Spleen (tissue), 11 donors: Measurements from ENCODE around the gene PDGFC. TPM values are rescaled to one million over a fixed set of nuclear protein-coding genes. Genes with fewer than 3 reads are reported as not detected.

Experiments used
- DNase-seq: peaks from one replicate; pipeline ENCODE4 v3.0.0-alpha.2; 2020
- H3K27ac ChIP-seq, 8 donors: fragments of 200-600 bp; sonication (generic) in 7 of 8; 1 replicate in 4 of 8; 2 replicates in 4 of 8; pipeline versions ENCODE4 v1.5.0 to v1.8.0; 2016 to 2021; ENCODE audit warnings: inconsistent platforms in 4 of 8, mild to moderate bottlenecking in 4 of 8, moderate library complexity in 1 of 8
- H3K27me3 ChIP-seq, 7 donors: fragments of 200-600 bp; sonication (generic) in 6 of 7; replicated peaks in 1 of 7; 1 replicate in 4 of 7; 2 replicates in 3 of 7; pipeline versions ENCODE4 v1.5.0 to v1.8.0; 2016 to 2021; ENCODE audit warnings: inconsistent platforms in 3 of 7, mild to moderate bottlenecking in 1 of 7
- H3K36me3 ChIP-seq, 6 donors: fragments of 200-600 bp; sonication (generic) in 5 of 6; 1 replicate in 4 of 6; 2 replicates in 2 of 6; pipeline versions ENCODE4 v1.5.0 to v1.8.0; 2016 to 2021; ENCODE audit warnings: inconsistent platforms in 2 of 6
- H3K4me1 ChIP-seq, 6 donors: fragments of 200-600 bp; sonication (generic) in 5 of 6; 1 replicate in 3 of 6; 2 replicates in 3 of 6; pipeline versions ENCODE4 v1.5.0 to v1.8.0; 2016 to 2021; ENCODE audit warnings: inconsistent platforms in 3 of 6
- H3K4me3 ChIP-seq, 8 donors: fragments of 200-600 bp; sonication (generic) in 7 of 8; 1 replicate in 4 of 8; 2 replicates in 4 of 8; pipeline versions ENCODE4 v1.5.0 to v1.8.0; 2016 to 2021; ENCODE audit warnings: inconsistent platforms in 4 of 8, mild to moderate bottlenecking in 4 of 8, moderate library complexity in 2 of 8
- H3K9me3 ChIP-seq, 8 donors: fragments of 200-600 bp; sonication (generic) in 7 of 8; 1 replicate in 4 of 8; 2 replicates in 4 of 8; pipeline versions ENCODE4 v1.5.0 to v1.8.0; 2016 to 2021; ENCODE audit warnings: inconsistent platforms in 4 of 8
- POLR2A ChIP-seq, 3 donors: fragments of 450-650 bp; IDR thresholded peaks; one replicate each; pipeline ENCODE4 v1.5.1; 2017; ENCODE audit warnings: antibody characterized with exemption in 3 of 3, mild to moderate bottlenecking in 1 of 3
- POLR2AphosphoS5 ChIP-seq, 3 donors: sonication (generic); formaldehyde crosslinking; IDR thresholded peaks; one replicate each; pipeline ENCODE4 v1.5.1; 2017; ENCODE audit warnings: antibody characterized with exemption in 3 of 3
- WGBS, 5 donors: extraction: QIAGEN DNeasy Blood & Tissue Kit in 3 of 5; methylation state at CpG; one replicate each; pipeline versions ENCODE4 v1.1.5 to v1.1.7; 2013 to 2018; 5-methylcytosine and 5-hydroxymethylcytosine counted together
- intact Hi-C: fragments of 100-400 bp; cut with DNase I; formaldehyde crosslinking; loops from one replicate; pipeline ENCODE4 v1.15.0; 2023; ENCODE audit warnings: low total_unique reads
- polyA plus RNA-seq, 3 donors: library from polyadenylated mRNA; stranded (reverse); fragments of 200-250 nt; gene quantifications; one replicate each; pipeline ENCODE4 v1.2.1, GENCODE V29; 2013
- total RNA-seq, 7 donors: library from RNA; depleted of rRNA in 3 of 7; stranded (reverse); fragments of >200 nt in 3 of 7; fragmentation: NEBNext Ultra II Directional in 4 of 7; extraction: Animal tissue kit (Norgen Biotek cat#: 25700) in 4 of 7; gene quantifications; one replicate each; pipeline versions ENCODE4 v1.1.0 to v1.2.1, GENCODE V29; 2016 to 2021
- TF ChIP-seq, protein P1 (sequence below), 11 experiments: fragments of 200-600 bp in 7 of 11; fragments of 450-650 bp in 4 of 11; sonication (generic) in 4 of 11; IDR thresholded peaks in 8 of 11; conservative IDR thresholded peaks in 3 of 11; 1 replicate in 7 of 11; 2 replicates in 4 of 11; pipeline versions ENCODE4 v1.4.0 to v1.8.0; 2016 to 2021; ENCODE audit warnings: antibody characterized with exemption in 11 of 11, inconsistent platforms in 4 of 11, mild to moderate bottlenecking in 1 of 11
- donor health status: healthy with polysubstance abuse.
- donor health status: DM: no; HTN: no; CAD: no; lungs with moderate emphysema.
- donor health status: DM: no; HTN: no; CAD: no.
- donor health status: Bipolar disorder and iron deficiency.
- donor health status: healthy.
- donor health status: DM: no; HTN: no; CAD: no.
- donor health status: DM: yes; HTN: yes; CAD: no.

PDGFC gene
- total and polyA plus RNA-seq, 10 donors: 1.6 to 24.7 (median 14.8) TPM

DNA sequence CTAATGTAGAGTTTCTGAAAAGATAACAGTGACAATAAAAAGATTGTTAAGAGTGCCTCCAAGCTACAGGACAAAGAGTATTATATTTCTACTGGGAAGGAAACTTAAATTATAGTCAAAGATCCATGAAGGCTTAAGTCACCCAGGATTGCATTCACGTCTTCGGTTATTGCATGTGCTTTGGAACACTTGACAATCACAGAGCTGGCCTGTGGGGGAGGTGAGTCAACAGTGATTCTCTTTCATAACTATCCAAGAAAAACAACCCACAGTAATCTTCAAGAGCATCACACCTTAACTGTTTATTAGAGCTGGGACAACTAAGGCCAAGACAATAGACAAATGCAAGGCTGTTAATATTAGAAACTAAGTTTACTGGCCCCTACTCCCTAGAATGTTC lies 40.3 kb downstream of the PDGFC start:
- Histone ChIP-seq H3K9me3 (peaks cover 0 to 22% (median 15%) of the 10 kb centered on the region in 8 donors), H3K27ac (no peak overlapping the region), H3K4me1 (no peaks in the 10 kb centered on the region), H3K36me3 (no peaks in the 10 kb centered on the region), H3K27me3 (no peaks in the 10 kb centered on the region), H3K4me3 (no peak overlapping the region)
- no peak for DNase-seq
- 79 to 90% (median 86%) methylated on average over 2 of the region's 2 CpGs for WGBS, 5 donors
- TF ChIP-seq POLR2AphosphoS5 (IDR thresholded peaks at IDR 0.05) (no peak), POLR2A (IDR thresholded peaks at IDR 0.05) (no peak)
- intact Hi-C loops: no loop called here

GRCh38 chr4:156929386-156930105 lies 42.1 kb downstream of the PDGFC start:
- DNase-seq: no peak

DNA sequence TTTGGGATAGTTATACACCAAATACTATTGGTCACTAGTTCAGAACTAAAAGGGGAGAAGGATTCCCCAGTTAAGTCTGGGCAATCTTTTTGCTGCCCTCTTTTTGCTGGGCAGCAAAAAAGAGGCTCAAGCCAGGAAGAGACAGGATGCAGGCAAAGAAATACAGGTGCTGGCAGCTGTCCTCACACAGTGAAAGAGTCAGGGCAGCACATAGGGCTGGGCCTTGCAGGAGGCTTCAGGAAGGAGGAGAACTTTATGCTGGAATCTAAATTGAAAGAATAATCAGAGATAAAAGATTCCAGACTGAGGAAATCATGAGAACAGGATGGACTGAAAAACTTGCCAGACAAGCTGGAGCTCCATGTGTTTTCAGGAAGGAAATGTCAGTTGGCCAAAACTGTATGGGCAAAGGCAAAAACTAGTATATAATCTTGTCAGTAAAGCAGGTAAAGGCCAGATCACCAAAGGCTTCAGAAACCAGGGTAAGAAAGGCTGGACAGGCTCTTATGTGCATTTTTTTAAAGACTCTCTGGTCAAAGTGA lies 46.8 kb downstream of the PDGFC start:
- H3K27me3 ChIP-seq: no peaks in the 10 kb centered on the region
- no peaks in the 10 kb centered on the region for H3K36me3 ChIP-seq
- H3K27ac ChIP-seq: no peak overlapping the region
- no peak overlapping the region for H3K4me3 ChIP-seq
- DNase-seq: no peak
- no peaks in the 10 kb centered on the region for H3K4me1 ChIP-seq
- intact Hi-C loops: no loop called here
- TF ChIP-seq POLR2A (IDR thresholded peaks at IDR 0.05) (no peak), POLR2AphosphoS5 (IDR thresholded peaks at IDR 0.05) (no peak)
- TF ChIP-seq, protein P1, sequence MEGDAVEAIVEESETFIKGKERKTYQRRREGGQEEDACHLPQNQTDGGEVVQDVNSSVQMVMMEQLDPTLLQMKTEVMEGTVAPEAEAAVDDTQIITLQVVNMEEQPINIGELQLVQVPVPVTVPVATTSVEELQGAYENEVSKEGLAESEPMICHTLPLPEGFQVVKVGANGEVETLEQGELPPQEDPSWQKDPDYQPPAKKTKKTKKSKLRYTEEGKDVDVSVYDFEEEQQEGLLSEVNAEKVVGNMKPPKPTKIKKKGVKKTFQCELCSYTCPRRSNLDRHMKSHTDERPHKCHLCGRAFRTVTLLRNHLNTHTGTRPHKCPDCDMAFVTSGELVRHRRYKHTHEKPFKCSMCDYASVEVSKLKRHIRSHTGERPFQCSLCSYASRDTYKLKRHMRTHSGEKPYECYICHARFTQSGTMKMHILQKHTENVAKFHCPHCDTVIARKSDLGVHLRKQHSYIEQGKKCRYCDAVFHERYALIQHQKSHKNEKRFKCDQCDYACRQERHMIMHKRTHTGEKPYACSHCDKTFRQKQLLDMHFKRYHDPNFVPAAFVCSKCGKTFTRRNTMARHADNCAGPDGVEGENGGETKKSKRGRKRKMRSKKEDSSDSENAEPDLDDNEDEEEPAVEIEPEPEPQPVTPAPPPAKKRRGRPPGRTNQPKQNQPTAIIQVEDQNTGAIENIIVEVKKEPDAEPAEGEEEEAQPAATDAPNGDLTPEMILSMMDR (IDR thresholded peaks at IDR 0.05 in 8 of 11, conservative IDR thresholded peaks at IDR 0.05 in 3 of 11): no peak
- peaks cover 0 to 23% (median 17%) of the 10 kb centered on the region in 8 donors for H3K9me3 ChIP-seq

More at GRCh38 chr4:156929386-156930105, 42.1 kb downstream of the PDGFC start:
- whole genome bisulfite sequencing, 5 donors: 61 to 78% (median 72%) methylated on average over 3 of the region's 3 CpGs
- peaks cover 0 to 23% (median 17%) of the 10 kb centered on the region in 8 donors for H3K9me3 ChIP-seq
- no peak for TF ChIP-seq POLR2AphosphoS5 (IDR thresholded peaks at IDR 0.05)
- TF ChIP-seq, protein P1 (IDR thresholded peaks at IDR 0.05 in 8 of 11, conservative IDR thresholded peaks at IDR 0.05 in 3 of 11): no peak
- no peak for TF ChIP-seq POLR2A (IDR thresholded peaks at IDR 0.05)
- intact Hi-C loops: no loop called here
- H3K36me3 ChIP-seq: no peaks in the 10 kb centered on the region
- H3K27me3 ChIP-seq: no peaks in the 10 kb centered on the region
- H3K27ac ChIP-seq: no peak overlapping the region
- H3K4me1 ChIP-seq: no peaks in the 10 kb centered on the region
- H3K4me3 ChIP-seq: no peak overlapping the region

DNA sequence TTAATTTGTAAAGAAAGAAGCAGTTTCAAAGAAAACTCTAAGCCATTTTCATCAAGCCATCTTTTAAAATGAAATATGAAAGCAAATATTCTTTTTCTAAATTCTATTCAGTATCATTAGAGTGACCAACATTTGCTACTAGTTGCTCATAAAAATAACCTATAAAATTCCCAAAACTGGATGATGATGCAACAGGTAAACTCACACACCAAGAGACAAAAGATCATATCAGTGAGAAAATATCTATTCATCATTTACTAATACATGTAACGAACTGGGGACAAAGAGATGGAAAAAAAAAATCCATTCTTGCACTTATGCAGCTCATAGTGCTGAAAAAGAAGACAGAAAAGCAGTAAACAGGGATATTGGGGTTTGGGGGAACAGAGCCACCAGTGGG lies 48.1 kb downstream of the PDGFC start:
- TF ChIP-seq POLR2A (IDR thresholded peaks at IDR 0.05): no peak
- TF ChIP-seq POLR2AphosphoS5 (IDR thresholded peaks at IDR 0.05): no peak
- TF ChIP-seq, protein P1 (IDR thresholded peaks at IDR 0.05 in 8 of 11, conservative IDR thresholded peaks at IDR 0.05 in 3 of 11): no peak
- Histone ChIP-seq H3K4me1 (no peaks in the 10 kb centered on the region), H3K27ac (no peak overlapping the region), H3K4me3 (no peak overlapping the region), H3K9me3 (peaks cover 0 to 22% (median 17%) of the 10 kb centered on the region in 8 donors), H3K36me3 (no peaks in the 10 kb centered on the region), H3K27me3 (no peaks in the 10 kb centered on the region)
- WGBS, 5 donors: 52 to 80% (median 61%) methylated on average over 1 of the region's 1 CpG
- DNase-seq: no peak
- intact Hi-C loops: no loop called here
